SK-MEL-5 (cell line): ENCODE measurements around the gene CHGA. TPM values are rescaled to one million over a fixed set of nuclear protein-coding genes. Genes with fewer than 3 reads are reported as not detected.

Source experiments
- DNase-seq: peaks from one replicate; pipeline ENCODE4 v3.0.0-alpha.2; 2016; ENCODE audit warnings: low read depth, low spot score
- in situ Hi-C: cut with HindIII; loops from 2 replicates; pipeline ENCODE4 v1.10.0; 2016; ENCODE audit warnings: low sequenced_read_pairs, high pct_unique_total_duplicates, low pct_unique_long_range_greater_than_20kb
- total RNA-seq: library from RNA; depleted of rRNA; stranded (reverse); fragments of >200 nt; shearing (Covaris generic); gene quantifications from 2 replicates; pipeline ENCODE4 v1.2.3, GENCODE V29; 2014

CHGA gene
- total RNA-seq, 1 experiment from 2014 or later, result 6.7 TPM

GRCh38 chr14:92898566-92899131 lies 24.3 kb upstream of the CHGA start:
- DNase-seq, result no peak
- in situ Hi-C loops, result no loop called here

GRCh38 chr14:92900660-92901059 lies 22.3 kb upstream of the CHGA start:
- no peak for DNase-seq
- in situ Hi-C loops, result no loop called here

GRCh38 chr14:92902191-92902590 lies 20.8 kb upstream of the CHGA start:
- DNase-seq, result no peak

DNA sequence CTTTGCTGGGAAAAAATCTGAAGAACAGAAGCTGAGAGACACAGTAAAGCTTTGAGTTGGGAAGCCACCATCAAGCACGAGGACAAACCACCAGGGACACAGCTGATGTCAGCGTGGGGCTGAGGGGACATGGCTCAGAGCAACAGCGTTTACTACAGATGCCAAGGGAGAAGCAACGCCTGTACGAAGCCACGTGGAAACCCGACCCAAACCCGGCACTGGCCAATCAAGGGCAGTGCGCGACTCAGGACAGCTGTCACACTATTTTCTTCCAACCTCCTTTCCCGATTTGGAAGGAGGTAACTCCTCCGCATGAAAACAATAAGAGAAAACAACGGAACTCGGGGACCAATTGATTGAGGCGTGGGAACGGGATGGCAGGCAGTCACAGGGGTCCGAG lies 20.2 kb upstream of the CHGA start:
- DNase-seq, result no peak
- in situ Hi-C loops, result no loop called here

More at GRCh38 chr14:92902191-92902590, 20.8 kb upstream of the CHGA start:
- in situ Hi-C loops, result no loop called here

DNA sequence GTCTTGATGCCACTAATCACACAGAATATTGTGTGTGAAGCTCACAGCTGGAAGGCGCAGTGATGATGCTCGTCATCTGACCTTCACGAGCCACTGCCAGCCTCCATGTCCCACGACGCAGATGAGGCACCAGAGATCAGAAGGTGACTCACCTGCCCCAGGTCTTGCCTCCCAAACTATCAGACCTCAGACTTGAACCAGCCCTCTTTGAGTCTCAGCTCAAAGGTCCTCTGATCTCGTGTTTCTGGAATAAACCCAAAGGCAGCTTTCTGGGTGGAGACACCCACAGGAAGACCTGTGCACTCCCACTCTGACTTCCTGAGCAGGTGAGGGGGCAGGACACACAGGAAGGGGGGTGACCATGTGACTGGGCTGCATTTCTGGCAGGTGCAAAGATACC lies 19.6 kb upstream of the CHGA start:
- DNase-seq, result no peak
- in situ Hi-C loops, result no loop called here

GRCh38 chr14:92905667-92906066 lies 17.3 kb upstream of the CHGA start:
- in situ Hi-C loops, result no loop called here

DNA sequence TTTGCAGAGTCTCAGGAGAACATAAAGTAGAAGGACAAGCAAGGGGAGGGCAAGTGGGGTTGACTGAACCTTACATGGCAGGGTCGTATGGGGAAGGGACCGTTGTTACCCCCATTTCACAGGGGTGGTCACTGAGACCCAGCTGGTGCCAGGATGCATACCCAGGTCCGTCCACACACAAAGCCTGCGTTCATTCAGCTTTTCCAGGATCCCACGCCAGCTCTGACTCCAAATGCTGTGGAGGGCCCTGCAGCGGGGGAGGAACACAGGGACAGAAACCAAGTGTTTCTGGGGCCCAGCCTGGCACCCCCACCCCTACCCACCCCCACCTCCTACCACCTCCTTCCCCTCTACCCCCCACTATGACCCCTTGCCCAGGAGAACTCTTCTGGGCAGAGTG lies 16.5 kb upstream of the CHGA start:
- peak; percentile 64 for DNase-seq
- in situ Hi-C loops, result no loop called here

More at GRCh38 chr14:92905667-92906066, 17.3 kb upstream of the CHGA start:
- peak; percentile 99 for DNase-seq

DNA sequence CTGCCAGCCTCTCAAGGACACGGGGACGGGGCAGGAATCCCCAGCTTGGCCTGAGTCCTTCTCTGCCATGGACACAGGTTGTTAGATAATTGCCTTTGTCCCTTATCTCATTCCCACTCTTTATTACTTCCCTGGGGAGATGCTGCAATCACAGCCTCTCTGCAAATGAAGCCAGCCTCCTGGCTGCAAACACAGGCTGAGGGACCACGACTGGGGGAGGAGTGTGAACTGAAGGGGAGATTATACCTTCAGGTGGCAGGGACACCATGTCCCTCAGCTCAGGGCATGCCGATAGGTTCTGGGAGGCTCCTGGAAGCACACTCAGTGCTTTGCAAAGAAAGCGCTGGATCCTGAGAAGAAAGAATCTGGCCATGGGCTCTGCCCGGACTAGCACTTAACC lies 16.1 kb upstream of the CHGA start:
- peak; percentile 23 for DNase-seq
- in situ Hi-C loops, result no loop called here

- in situ Hi-C loops, result no loop called here
- no peak for DNase-seq
These were observed 15.5 kb upstream of the CHGA start for GRCh38 chr14:92907316-92907911.

GRCh38 chr14:92914087-92914656 lies 8.8 kb upstream of the CHGA start:
- in situ Hi-C loops, result no loop called here
- DNase-seq, result peak; percentile 22

DNA sequence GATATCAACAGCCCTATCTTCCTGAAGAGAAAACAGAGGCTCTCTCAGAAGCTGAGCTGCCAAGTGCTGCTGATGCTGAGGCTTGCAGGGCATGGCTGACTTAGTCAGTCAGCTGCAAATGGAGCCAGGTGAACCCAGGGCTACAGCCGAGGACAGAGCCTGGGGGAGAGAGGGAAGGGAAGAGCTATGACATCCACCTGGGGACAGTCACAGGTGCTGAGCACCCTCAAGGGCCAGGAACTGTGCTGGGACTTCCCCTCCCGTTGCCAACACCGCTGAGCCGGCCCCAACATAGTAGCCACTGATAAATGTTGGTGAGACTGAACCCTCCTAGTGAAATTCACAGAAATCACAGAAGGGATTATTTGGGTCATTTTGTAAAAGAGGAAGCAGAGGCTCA lies 6.7 kb upstream of the CHGA start:
- DNase-seq, result no peak
- in situ Hi-C loops, result no loop called here

- DNase-seq, result no peak
- in situ Hi-C loops, result no loop called here
These were observed 5.7 kb upstream of the CHGA start for GRCh38 chr14:92917041-92917940.

- no peak for DNase-seq
- in situ Hi-C loops, result no loop called here
These were observed 5.0 kb upstream of the CHGA start for GRCh38 chr14:92917956-92918355.

DNA sequence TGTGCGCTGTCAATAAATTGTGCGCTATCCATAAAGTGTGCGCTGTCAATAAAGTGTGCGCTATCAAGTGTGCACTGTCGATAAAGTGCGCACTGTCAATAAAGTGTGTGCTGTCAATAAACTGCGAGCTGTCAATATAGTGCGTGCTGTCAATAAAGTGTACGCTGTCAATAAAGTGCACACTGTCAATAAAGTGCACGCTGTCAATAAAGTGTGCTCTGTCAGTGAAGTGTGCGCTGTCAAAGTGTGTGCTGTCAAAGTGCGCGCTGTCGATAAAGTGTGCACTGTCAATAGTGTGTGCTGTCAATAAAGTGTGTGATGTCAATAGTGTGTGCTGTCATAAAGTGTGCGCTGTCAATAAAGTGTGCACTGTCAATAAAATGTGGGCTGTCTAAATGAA lies 2.9 kb upstream of the CHGA start:
- no peak for DNase-seq
- in situ Hi-C loops, result no loop called here

DNA sequence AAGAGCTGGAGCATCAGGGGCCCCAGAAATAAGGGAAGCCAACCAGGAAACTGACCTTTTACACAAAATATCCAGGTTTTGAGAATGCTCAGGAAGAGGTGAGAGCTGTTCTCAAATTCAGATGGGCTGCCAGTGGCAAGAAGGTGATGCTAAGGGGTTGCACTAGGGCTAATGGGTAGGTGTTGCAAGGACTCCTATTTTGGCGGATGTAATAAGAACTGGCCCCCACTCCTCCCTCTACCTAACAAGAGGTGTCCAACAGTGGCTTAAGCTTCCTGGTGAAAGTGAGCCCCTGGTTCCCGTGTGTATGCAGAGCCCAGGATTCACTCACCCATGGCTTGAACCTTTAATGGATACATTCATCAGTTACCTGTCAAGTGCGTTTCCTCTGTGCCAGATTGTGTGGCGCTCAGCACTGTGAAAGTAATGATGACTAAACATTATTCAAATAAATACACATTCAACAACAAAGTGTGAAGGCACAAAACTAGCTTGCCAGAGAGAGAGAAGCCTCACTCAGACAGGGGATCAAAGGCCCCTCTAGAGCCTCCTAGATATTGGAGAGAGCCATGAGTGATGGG lies 705 bp upstream of the CHGA start:
- no peak for DNase-seq
- in situ Hi-C loops, result no loop called here

DNA sequence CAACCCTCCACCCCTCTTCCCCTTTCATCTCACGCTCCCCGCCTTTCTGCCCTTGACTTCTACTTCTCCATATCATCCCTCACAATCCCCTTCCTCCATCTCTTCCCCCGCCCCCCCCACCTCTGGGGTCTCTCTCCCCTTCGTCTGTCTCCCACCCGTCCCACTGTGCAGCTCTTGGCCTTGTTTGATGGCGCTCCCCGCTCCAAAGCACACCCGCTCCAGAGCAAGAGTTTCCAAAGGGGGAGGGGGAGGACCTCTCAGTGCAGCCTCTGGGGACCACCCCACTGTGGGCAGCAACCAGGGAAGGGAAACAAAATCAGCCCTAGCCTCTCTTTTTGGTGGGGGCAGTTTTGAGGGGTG lies 774 bp downstream of the CHGA start:
- in situ Hi-C loops, result no loop called here
- DNase-seq, result no peak

DNA sequence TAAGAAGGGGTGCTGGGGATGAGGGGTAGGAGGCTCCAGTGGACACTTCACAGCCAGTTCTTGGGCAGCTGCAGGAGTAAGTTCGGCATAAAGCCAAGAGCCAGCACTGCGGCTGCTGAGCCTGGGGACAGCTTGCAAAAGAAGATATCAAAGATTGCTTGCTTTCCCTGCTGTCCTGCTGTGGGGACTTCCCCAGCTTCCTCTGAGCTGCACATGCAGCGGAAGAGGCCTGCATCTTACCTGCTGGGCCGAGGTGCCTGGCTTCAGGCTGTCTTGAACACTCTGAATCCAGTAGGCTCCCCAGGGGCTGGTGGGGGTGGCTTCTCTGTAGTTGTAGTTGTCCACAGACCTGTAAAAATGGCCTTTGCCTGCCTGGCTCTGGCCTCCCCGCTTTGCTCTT lies 1.3 kb downstream of the CHGA start:
- in situ Hi-C loops, result no loop called here
- DNase-seq, result no peak

GRCh38 chr14:92925446-92925845 lies 2.5 kb downstream of the CHGA start:
- in situ Hi-C loops, result no loop called here
- no peak for DNase-seq
